H1 (cell line): Measurements from ENCODE around the gene VAV2. TPM values are rescaled to one million over a fixed set of nuclear protein-coding genes. Genes with fewer than 3 reads are reported as not detected.

Source experiments
- HDAC2 ChIP-seq, 2 experiments: fragments of 300-600 bp in 1 of 2; sonication (generic) in 1 of 2; IDR thresholded peaks; 2 replicates each; pipeline ENCODE4 v1.6.1; 2011 to 2012; ENCODE audit warnings: low read depth in 2 of 2, low read length in 2 of 2, mild to moderate bottlenecking in 2 of 2, moderate library complexity in 2 of 2, borderline replicate concordance in 1 of 2, inconsistent platforms in 1 of 2
- PHF8 ChIP-seq: fragments of 200-600 bp; sonication (generic); conservative IDR thresholded peaks from 2 replicates; pipeline ENCODE4 v1.7.1; 2012; ENCODE audit warnings: low read depth, mild to moderate bottlenecking, inconsistent platforms, low read length, moderate library complexity
- POU5F1 ChIP-seq: IDR thresholded peaks from 2 replicates; pipeline ENCODE4 v1.6.1; 2011; ENCODE audit warnings: low read depth, mild to moderate bottlenecking, low read length, moderate library complexity
- SP1 ChIP-seq: IDR thresholded peaks from 2 replicates; pipeline ENCODE4 v1.6.1; 2011; ENCODE audit warnings: low read depth, low read length
- USF2 ChIP-seq: IDR thresholded peaks from 2 replicates; pipeline ENCODE4 v1.6.1; 2011; ENCODE audit warnings: low read length, improper control_type of control experiment
- polyA plus RNA-seq, 7 experiments: library from polyadenylated mRNA; depleted of rRNA in 3 of 7; stranded (reverse) in 5 of 7; unstranded in 2 of 7; fragments of >200 nt in 5 of 7; fragments of 200-250 nt in 2 of 7; gene quantifications; 1 replicate in 5 of 7; 2 replicates in 1 of 7; 4 replicates in 1 of 7; pipeline versions ENCODE4 v1.2.1 to v1.2.3, GENCODE V29; 2011 to 2013; ENCODE audit warnings: missing spikeins in 2 of 7, mixed read lengths in 2 of 7
- total RNA-seq: library from RNA; stranded (reverse); fragmentation: NEBNext Ultra II Directional; extraction: Animal tissue kit (Norgen Biotek cat#: 25700); gene quantifications from 2 replicates; pipeline ENCODE4 v1.2.1, GENCODE V29; 2021

The VAV2 gene
- total and polyA plus RNA-seq, 2 of the 8 experiments (the other 6 are each of a cell fraction or from before 2014, with no cell fraction given), result 13.6 to 37.6 TPM

GRCh38 chr9:133970581-133971058 is 21.5 kb downstream of the VAV2 start (continued):
- TF ChIP-seq USF2 (no peak), HDAC2 (IDR thresholded peaks at IDR 0.05; ENCODE audit: borderline replicate concordance in 1 of 2, low read depth in 2 of 2, low read length in 2 of 2) (no peak), PHF8 (no peak), SP1 (no peak), POU5F1 (no peak)
- TF ChIP-seq, all 59 proteins: peak for 0
